HFFc6 (cell line): Measurements from ENCODE around the gene OAS3. TPM values are rescaled to one million over a fixed set of nuclear protein-coding genes. Genes with fewer than 3 reads are reported as not detected.

ENCODE experiments used
- DNase-seq: peaks from one replicate; pipeline ENCODE4 v3.0.0-alpha.2; 2018
- H3K27ac Mint-ChIP-seq: 2 replicates; pipeline ENCODE4 v1.8.0; 2020; ENCODE audit warnings: mild to moderate bottlenecking, mixed read lengths
- H3K27me3 Mint-ChIP-seq: 2 replicates; pipeline ENCODE4 v1.8.0; 2021; ENCODE audit warnings: mild to moderate bottlenecking, moderate library complexity, mixed read lengths; ENCODE audit not compliant: insufficient read depth
- H3K36me3 Mint-ChIP-seq: 2 replicates; pipeline ENCODE4 v1.8.0; 2021; ENCODE audit warnings: low read depth, mixed read lengths
- H3K4me1 Mint-ChIP-seq: 2 replicates; pipeline ENCODE4 v1.8.0; 2020; ENCODE audit warnings: low read depth, mixed read lengths
- H3K4me3 Mint-ChIP-seq: 2 replicates; pipeline ENCODE4 v1.8.0; 2020; ENCODE audit warnings: mild to moderate bottlenecking, moderate library complexity, mixed read lengths
- H3K9me3 Mint-ChIP-seq: 2 replicates; pipeline ENCODE4 v1.8.0; 2020; ENCODE audit warnings: mild to moderate bottlenecking, mixed read lengths
- CTCF ChIP-seq: fragments of 200-600 bp; sonication (generic); IDR thresholded peaks from 2 replicates; pipeline ENCODE4 v1.5.0; 2021; ENCODE audit warnings: antibody characterized with exemption, mild to moderate bottlenecking
- total RNA-seq, 6 experiments: library from RNA; stranded (reverse); fragmentation: NEBNext Ultra II Directional; extraction: Animal tissue kit (Norgen Biotek cat#: 25700); gene quantifications; 2 replicates in 1 of 6; 3 replicates in 5 of 6; pipeline ENCODE4 v1.2.3, GENCODE V29; 2021

OAS3 gene
- total RNA-seq, 6 experiments from 2014 or later: 3.3 to 11.3 (median 9.0) TPM

GRCh38 chr12:112942572-112942971, 4.3 kb downstream of the OAS3 start:
- H3K36me3 Mint-ChIP-seq: peaks cover 7% of the 10 kb centered on the region; the same call in 1 of the 2 replicates
- no peak for DNase-seq

GRCh38 chr12:112944024-112944690, 5.9 kb downstream of the OAS3 start:
- Mint-ChIP-seq H3K4me1 (peaks cover 11% of the 10 kb centered on the region), H3K27ac (no peak overlapping the region), H3K9me3 (no peaks in the 10 kb centered on the region), H3K27me3 (no peaks in the 10 kb centered on the region), H3K4me3 (no peak overlapping the region), H3K36me3 (peaks cover 7% of the 10 kb centered on the region; the same call in 1 of the 2 replicates)
- DNase-seq: no peak
- no peak for TF ChIP-seq CTCF

More at GRCh38 chr12:112942572-112942971, 4.3 kb downstream of the OAS3 start:
- Mint-ChIP-seq H3K27me3 (no peaks in the 10 kb centered on the region), H3K27ac (no peak overlapping the region), H3K4me1 (peaks cover 24% of the 10 kb centered on the region), H3K9me3 (no peaks in the 10 kb centered on the region), H3K4me3 (no peak overlapping the region)
- no peak for TF ChIP-seq CTCF

GRCh38 chr12:112945515-112945914, 7.2 kb downstream of the OAS3 start:
- no peak for DNase-seq
- H3K27ac Mint-ChIP-seq: no peak overlapping the region
- H3K36me3 Mint-ChIP-seq: peaks cover 7% of the 10 kb centered on the region; the same call in 1 of the 2 replicates
- no peaks in the 10 kb centered on the region for H3K27me3 Mint-ChIP-seq
- H3K4me3 Mint-ChIP-seq: no peak overlapping the region
- no peak for TF ChIP-seq CTCF
- no peaks in the 10 kb centered on the region for H3K9me3 Mint-ChIP-seq
- no peaks in the 10 kb centered on the region for H3K4me1 Mint-ChIP-seq

- Mint-ChIP-seq H3K4me3 (no peak overlapping the region), H3K4me1 (no peaks in the 10 kb centered on the region), H3K27ac (no peak overlapping the region), H3K36me3 (peaks cover 7% of the 10 kb centered on the region; the same call in 1 of the 2 replicates), H3K9me3 (no peaks in the 10 kb centered on the region), H3K27me3 (no peaks in the 10 kb centered on the region)
- no peak for DNase-seq
- TF ChIP-seq CTCF: no peak
Observed at GRCh38 chr12:112946236-112947000, 8.1 kb downstream of the OAS3 start.

- H3K27ac Mint-ChIP-seq: no peak overlapping the region
- DNase-seq: no peak
- peaks cover 7% of the 10 kb centered on the region for H3K36me3 Mint-ChIP-seq
- H3K4me3 Mint-ChIP-seq: no peak overlapping the region
- no peak for TF ChIP-seq CTCF
- H3K9me3 Mint-ChIP-seq: no peaks in the 10 kb centered on the region
- H3K27me3 Mint-ChIP-seq: no peaks in the 10 kb centered on the region
- H3K4me1 Mint-ChIP-seq: no peaks in the 10 kb centered on the region
Observed at GRCh38 chr12:112947314-112947713, 9.0 kb downstream of the OAS3 start.
